ENCODE results near the gene CXorf38.

Gene CXorf38

GRCh38 chrX:40647307-40648197 is at the start of gene CXorf38:
CXorf38 (minus strand) TSS chrX:40647561; CDS start chrX:40647520, 41 bp downstream.
- DNase-seq (ENCODE audit: low read depth), result peak; percentile 90

- no peak for DNase-seq (ENCODE audit: low read depth)
Observed at GRCh38 chrX:40694802-40695201, 47.4 kb upstream of the CXorf38 start.

- no peak for DNase-seq (ENCODE audit: low read depth)
Observed at GRCh38 chrX:40688929-40689328, 41.6 kb upstream of the CXorf38 start.

- no peak for DNase-seq (ENCODE audit: low read depth)
Observed at GRCh38 chrX:40687169-40687568, 39.8 kb upstream of the CXorf38 start.

GRCh38 chrX:40685362-40685918 is 38.1 kb upstream of the CXorf38 start:
- DNase-seq (ENCODE audit: low read depth), result no peak

GRCh38 chrX:40684092-40684491 is 36.7 kb upstream of the CXorf38 start:
- no peak for DNase-seq (ENCODE audit: low read depth)

- DNase-seq (ENCODE audit: low read depth), result no peak
Observed at GRCh38 chrX:40683245-40683644, 35.9 kb upstream of the CXorf38 start.

GRCh38 chrX:40671126-40671525 is 23.8 kb upstream of the CXorf38 start:
- no peak for DNase-seq (ENCODE audit: low read depth)

GRCh38 chrX:40663880-40664630 is 16.7 kb upstream of the CXorf38 start:
- no peak for DNase-seq (ENCODE audit: low read depth)

GRCh38 chrX:40663078-40663740 is 15.8 kb upstream of the CXorf38 start:
- no peak for DNase-seq (ENCODE audit: low read depth)

GRCh38 chrX:40661489-40661888 is 14.1 kb upstream of the CXorf38 start:
- no peak for DNase-seq (ENCODE audit: low read depth)

- DNase-seq (ENCODE audit: low read depth), result no peak
Observed at GRCh38 chrX:40660381-40660780, 13.0 kb upstream of the CXorf38 start.

- no peak for DNase-seq (ENCODE audit: low read depth)
Observed at GRCh38 chrX:40653535-40653934, 6.2 kb upstream of the CXorf38 start.

GRCh38 chrX:40652664-40653063 is 5.3 kb upstream of the CXorf38 start:
- no peak for DNase-seq (ENCODE audit: low read depth)

- peak; percentile 36 for DNase-seq (ENCODE audit: low read depth)
Observed at GRCh38 chrX:40651620-40652223, 4.4 kb upstream of the CXorf38 start.

- peak; percentile 12 for DNase-seq (ENCODE audit: low read depth)
Observed at GRCh38 chrX:40646489-40647306, 663 bp downstream of the CXorf38 start.

- DNase-seq (ENCODE audit: low read depth), result peak; percentile 6
Observed at GRCh38 chrX:40644821-40645358, 2.5 kb downstream of the CXorf38 start.

- no peak for DNase-seq (ENCODE audit: low read depth)
Observed at GRCh38 chrX:40644176-40644575, 3.2 kb downstream of the CXorf38 start.

- DNase-seq (ENCODE audit: low read depth), result no peak
Observed at GRCh38 chrX:40637687-40638086, 9.7 kb downstream of the CXorf38 start.

GRCh38 chrX:40632199-40632598 is 15.2 kb downstream of the CXorf38 start:
- DNase-seq (ENCODE audit: low read depth), result no peak

- no peak for DNase-seq (ENCODE audit: low read depth)
Observed at GRCh38 chrX:40628506-40628905, 18.9 kb downstream of the CXorf38 start.

All from activated T-cell treated with anti-CD3 and anti-CD28 coated beads for 48 hours (primary cell).